Ishikawa (cell line): ENCODE data around the gene CDHR5.

Experiments
- CEBPB ChIP-seq: IDR thresholded peaks from 2 replicates; pipeline ENCODE4 v1.6.1; 2012
- CREB1 ChIP-seq: IDR thresholded peaks from 2 replicates; pipeline ENCODE4 v1.6.1; 2012; ENCODE audit warnings: low read depth
- EGR1 ChIP-seq: IDR thresholded peaks from 2 replicates; pipeline ENCODE4 v1.6.1; 2012
- EP300 ChIP-seq: IDR thresholded peaks from 2 replicates; pipeline ENCODE4 v1.6.1; 2012; ENCODE audit warnings: borderline replicate concordance
- FOXM1 ChIP-seq: IDR thresholded peaks from 2 replicates; pipeline ENCODE4 v1.6.1; 2012; ENCODE audit warnings: low read depth, borderline replicate concordance
- NFIC ChIP-seq: IDR thresholded peaks from 2 replicates; pipeline ENCODE4 v1.6.1; 2012
- RAD21 ChIP-seq: IDR thresholded peaks from 2 replicates; pipeline ENCODE4 v1.6.1; 2012; ENCODE audit warnings: low read depth
- TAF1 ChIP-seq: IDR thresholded peaks from 2 replicates; pipeline ENCODE4 v1.6.1; 2012; ENCODE audit warnings: low read depth, mild to moderate bottlenecking
- TCF12 ChIP-seq: IDR thresholded peaks from 2 replicates; pipeline ENCODE4 v1.6.1; 2012; ENCODE audit warnings: low read depth
- TEAD4 ChIP-seq: IDR thresholded peaks from 2 replicates; pipeline ENCODE4 v1.6.1; 2012
- YY1 ChIP-seq: IDR thresholded peaks from 2 replicates; pipeline ENCODE4 v1.6.1; 2012; ENCODE audit warnings: low read depth
- ZBTB7A ChIP-seq: IDR thresholded peaks from 2 replicates; pipeline ENCODE4 v1.6.1; 2012; ENCODE audit warnings: low read depth
- TF ChIP-seq, protein P1 (sequence below): IDR thresholded peaks from 2 replicates; pipeline ENCODE4 v1.6.1; 2012
- TF ChIP-seq, protein P2 (sequence below): IDR thresholded peaks from 2 replicates; pipeline ENCODE4 v1.6.1; 2012
- TF ChIP-seq, protein P3 (sequence below): IDR thresholded peaks from 2 replicates; pipeline ENCODE4 v1.6.1; 2012; ENCODE audit warnings: low read depth, mild to moderate bottlenecking

Gene CDHR5

DNA sequence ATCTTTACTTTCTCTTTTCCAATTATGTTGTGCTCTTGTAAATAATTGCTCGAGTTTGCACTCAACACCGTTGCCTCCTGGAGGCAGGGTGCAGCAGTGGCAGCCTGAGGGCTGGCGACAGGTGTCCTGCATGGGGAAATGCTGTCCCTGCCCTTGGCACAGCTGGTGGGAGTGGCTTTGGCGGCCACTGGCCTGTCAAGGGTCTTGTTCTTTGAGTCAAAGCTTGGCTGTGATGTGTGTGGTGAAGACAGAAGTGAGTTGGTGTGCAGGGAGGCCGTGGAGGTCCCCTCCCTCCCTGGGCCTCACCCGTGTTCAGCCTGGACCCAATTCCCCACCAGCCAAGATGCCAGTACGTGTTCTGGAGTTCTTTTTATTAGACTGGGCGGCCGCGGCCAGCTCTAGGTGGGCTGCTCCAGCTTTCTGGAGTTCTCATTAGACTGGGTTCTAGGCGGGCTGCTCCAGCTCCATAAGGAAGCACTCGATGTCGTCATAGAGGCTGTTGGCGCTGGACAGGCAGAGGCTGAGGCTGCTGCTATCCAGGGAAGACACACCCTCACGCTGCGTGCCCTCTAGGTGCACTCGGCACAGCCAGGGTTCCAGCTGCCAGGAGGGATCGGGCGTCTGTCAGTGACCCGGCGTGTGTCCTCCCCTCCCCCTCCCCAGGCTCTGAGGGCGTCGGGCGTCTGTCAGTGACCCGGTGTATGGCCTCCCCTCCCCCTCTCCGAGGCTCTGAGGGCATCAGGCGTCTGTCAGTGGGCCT is 12.4 kb downstream of the CDHR5 start:
- TF ChIP-seq, protein P1, sequence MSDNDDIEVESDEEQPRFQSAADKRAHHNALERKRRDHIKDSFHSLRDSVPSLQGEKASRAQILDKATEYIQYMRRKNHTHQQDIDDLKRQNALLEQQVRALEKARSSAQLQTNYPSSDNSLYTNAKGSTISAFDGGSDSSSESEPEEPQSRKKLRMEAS: no peak; the same call in 1 of the 2 replicates
- no peak for TF ChIP-seq CEBPB
- no peak for TF ChIP-seq RAD21
- TF ChIP-seq NFIC: no peak
- TF ChIP-seq EP300: no peak
- TF ChIP-seq FOXM1: no peak
- TF ChIP-seq YY1: no peak
- TF ChIP-seq ZBTB7A: no peak
- TF ChIP-seq TEAD4: no peak
- no peak for TF ChIP-seq CREB1
- TF ChIP-seq, protein P2, sequence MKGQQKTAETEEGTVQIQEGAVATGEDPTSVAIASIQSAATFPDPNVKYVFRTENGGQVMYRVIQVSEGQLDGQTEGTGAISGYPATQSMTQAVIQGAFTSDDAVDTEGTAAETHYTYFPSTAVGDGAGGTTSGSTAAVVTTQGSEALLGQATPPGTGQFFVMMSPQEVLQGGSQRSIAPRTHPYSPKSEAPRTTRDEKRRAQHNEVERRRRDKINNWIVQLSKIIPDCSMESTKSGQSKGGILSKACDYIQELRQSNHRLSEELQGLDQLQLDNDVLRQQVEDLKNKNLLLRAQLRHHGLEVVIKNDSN: no peak
- TF ChIP-seq TAF1: no peak
- TF ChIP-seq, protein P3, sequence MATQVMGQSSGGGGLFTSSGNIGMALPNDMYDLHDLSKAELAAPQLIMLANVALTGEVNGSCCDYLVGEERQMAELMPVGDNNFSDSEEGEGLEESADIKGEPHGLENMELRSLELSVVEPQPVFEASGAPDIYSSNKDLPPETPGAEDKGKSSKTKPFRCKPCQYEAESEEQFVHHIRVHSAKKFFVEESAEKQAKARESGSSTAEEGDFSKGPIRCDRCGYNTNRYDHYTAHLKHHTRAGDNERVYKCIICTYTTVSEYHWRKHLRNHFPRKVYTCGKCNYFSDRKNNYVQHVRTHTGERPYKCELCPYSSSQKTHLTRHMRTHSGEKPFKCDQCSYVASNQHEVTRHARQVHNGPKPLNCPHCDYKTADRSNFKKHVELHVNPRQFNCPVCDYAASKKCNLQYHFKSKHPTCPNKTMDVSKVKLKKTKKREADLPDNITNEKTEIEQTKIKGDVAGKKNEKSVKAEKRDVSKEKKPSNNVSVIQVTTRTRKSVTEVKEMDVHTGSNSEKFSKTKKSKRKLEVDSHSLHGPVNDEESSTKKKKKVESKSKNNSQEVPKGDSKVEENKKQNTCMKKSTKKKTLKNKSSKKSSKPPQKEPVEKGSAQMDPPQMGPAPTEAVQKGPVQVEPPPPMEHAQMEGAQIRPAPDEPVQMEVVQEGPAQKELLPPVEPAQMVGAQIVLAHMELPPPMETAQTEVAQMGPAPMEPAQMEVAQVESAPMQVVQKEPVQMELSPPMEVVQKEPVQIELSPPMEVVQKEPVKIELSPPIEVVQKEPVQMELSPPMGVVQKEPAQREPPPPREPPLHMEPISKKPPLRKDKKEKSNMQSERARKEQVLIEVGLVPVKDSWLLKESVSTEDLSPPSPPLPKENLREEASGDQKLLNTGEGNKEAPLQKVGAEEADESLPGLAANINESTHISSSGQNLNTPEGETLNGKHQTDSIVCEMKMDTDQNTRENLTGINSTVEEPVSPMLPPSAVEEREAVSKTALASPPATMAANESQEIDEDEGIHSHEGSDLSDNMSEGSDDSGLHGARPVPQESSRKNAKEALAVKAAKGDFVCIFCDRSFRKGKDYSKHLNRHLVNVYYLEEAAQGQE: no peak
- TF ChIP-seq EGR1: no peak
- no peak; the same call in 1 of the 2 replicates for TF ChIP-seq TCF12

DNA sequence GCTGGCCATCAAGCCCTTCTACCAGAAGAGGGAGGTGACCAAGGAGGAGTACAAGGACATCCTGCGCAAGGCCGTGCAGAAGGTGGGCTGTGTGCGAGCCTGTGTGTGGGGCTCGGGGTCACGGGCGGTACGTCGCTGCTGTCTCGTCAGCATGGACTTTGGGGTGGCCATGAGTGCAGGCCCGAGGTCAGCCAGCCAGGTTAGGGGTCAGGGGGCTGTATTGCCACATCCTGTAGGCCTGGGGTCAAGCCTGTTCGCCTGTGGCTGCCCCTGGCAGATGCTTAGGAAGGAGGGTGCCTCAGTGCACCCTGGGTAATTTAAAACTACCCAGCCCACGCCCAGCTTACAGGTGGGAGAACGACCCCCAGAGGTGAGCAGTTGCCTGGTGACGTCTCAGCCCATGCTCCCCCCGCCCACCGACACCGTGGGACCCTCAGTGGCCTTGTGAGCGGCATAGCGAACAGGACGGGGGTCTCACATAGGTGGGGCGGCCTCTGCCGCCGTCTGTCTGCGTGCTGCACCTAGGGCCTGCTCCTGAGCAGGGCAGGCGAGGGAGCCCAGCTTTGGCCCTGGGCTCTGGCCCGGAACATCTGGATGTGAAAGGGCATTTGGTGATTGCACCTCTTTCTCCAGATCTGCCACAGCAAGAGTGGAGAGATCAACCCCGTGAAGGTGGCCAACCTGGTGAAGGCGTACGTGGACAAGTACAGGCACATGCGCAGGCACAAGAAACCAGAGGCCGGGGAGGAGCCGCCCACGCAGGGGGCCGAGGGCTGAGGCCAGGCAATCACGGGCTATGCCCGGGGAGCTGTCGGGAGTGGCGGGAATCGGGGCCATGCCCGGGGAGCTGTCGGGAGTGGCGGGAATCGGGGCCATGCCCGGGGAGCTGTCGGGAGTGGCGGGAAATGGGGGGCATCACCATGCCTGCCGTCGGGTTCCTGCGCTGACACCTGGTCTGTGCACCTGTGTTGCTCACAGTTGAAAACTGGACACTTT is 13.5 kb downstream of the CDHR5 start:
- TF ChIP-seq, protein P2: no peak
- TF ChIP-seq CREB1 (no peak), FOXM1 (no peak), TCF12 (no peak), TEAD4 (no peak), CEBPB (no peak), RAD21 (no peak), NFIC (no peak)
- TF ChIP-seq, protein P3: no peak

DNA sequence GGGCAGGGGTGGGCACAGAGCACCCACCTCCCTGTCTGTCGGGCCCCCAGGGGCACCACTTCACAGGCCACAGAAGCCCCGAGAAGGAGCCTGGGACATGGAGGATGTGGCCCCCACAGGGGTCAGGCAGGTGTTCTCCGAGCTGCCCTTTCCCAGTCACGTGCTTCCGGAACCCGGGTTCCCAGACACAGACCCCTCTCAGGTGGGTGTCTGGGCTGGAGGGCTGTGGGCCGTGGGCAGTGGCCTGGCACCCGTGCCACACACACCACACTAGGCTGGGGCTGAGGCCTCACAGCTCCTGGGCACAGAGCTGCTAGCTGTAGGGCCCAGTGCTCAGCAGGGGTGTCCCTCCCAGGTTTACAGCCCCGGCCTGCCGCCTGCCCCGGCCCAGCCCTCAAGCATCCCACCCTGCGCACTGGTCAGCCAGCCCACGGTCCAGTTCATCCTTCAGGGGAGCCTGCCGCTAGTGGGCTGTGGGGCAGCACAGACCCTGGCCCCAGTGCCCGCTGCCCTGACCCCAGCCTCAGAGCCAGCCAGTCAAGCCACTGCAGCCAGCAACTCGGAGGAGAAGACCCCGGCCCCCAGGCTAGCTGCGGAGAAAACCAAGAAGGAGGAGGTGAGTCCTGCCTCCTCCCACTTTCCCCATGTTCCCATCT is 14.5 kb downstream of the CDHR5 start:
- TF ChIP-seq EP300 (no peak), TEAD4 (no peak), YY1 (no peak), CEBPB (no peak), TAF1 (no peak), RAD21 (no peak), TCF12 (no peak), FOXM1 (no peak)
- TF ChIP-seq, protein P3: no peak
